Activated CD4-positive, alpha-beta T cell treated with anti-CD3 and anti-CD28 coated beads for 24 hours (primary cell): ENCODE results near the gene TRIM51G.
"Not testable (repeated sequence)": the region's sequence is repeated elsewhere in the genome, so short reads cannot be mapped to it uniquely, and the experiment has no call there.

Experiments
- DNase-seq, 2 donors: peaks; one replicate each; pipeline ENCODE4 v3.0.0-alpha.2; 2020; ENCODE audit warnings: low read depth in 2 of 2

The TRIM51G gene, protein sequence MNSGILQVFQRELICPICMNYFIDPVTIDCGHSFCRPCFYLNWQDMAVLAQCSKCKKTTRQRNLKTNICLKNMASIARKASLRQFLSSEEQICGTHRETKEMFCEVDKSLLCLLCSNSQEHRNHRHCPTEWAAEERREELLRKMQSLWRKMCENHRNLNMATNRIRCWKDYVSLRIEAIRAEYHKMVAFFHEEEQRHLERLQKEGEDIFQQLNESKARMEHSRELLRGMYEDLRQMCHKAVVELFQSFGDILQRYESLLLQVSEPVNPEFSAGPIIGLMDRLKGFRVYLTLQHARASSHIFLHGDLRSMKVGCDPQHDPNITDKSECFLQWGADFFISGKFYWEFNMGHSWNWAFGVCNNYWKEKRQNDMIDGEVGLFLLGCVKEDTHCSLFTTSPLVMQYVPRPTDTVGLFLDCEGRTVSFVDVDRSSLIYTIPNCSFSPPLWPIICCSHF

GRCh38 chr11:48983785-48984184, at the start of gene TRIM51G:
Gene TRIM51G (minus strand): TSS chr11:48983885. CDS start chr11:48981695, 2,190 bp downstream.
- DNase-seq = not testable (repeated sequence)

- not testable (repeated sequence) for DNase-seq
These were observed 44.8 kb upstream of the TRIM51G start, which contains the start of gene TRIM49B for GRCh38 chr11:49028523-49028922. Gene TRIM49B (plus strand): TSS chr11:49028823. CDS start chr11:49031600, 2,777 bp downstream.

DNA sequence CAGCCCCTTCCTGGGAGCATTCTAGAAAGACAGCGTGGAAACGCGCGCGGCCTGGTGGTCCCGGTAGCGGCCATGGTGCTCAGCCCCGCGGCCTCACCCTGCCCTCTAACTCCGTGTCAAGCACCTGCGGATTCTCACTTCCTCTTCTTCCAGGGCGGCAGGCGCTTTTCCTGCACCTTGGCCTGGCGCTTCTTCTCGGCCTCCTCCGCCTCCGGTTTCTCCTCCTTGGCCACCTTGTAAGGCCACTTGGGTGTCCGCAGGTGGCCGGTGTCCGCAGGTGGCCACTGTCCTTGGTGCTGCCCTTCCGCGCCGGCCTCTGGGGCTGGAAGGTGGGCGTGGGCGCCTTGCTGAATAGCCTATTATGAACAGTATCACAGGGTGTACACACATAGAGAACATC, 15.1 kb downstream of the TRIM51G start:
- DNase-seq = not testable (repeated sequence)

DNA sequence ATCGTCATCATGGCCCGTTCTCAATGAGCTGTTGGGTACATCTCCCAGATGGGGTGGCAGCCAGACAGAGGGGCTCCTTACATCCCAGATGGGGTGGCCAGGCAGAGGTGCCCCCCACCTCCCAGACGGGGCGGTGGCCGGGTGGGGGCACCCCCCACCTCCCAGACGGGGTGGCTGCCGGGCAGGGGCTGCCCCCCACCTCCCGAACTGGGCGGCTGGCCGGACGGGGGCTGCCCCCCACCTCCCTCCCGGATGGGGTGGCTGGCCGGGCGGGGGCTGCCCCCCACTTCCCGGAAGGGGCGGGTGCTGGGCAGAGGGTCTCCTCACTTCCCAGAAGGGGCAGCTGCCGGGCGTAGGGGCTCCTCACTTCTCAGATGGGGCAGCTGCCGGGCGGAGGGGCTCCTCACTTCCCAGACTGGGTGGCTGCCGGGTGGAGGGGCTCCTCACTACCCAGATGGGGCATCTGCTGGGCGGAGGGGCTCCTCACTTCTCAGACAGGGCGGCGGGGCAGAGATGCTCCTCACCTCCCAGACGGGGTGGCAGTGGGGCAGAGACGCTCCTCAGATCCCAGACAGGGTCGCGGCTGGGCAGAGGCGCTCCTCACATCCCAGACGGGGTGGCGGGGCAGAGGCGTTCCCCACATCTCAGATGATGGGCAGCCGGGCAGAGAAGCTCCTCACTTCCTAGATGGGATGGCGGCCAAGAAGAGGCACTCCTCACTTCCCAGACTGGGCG, 28.2 kb downstream of the TRIM51G start:
- DNase-seq = not testable (repeated sequence)

DNA sequence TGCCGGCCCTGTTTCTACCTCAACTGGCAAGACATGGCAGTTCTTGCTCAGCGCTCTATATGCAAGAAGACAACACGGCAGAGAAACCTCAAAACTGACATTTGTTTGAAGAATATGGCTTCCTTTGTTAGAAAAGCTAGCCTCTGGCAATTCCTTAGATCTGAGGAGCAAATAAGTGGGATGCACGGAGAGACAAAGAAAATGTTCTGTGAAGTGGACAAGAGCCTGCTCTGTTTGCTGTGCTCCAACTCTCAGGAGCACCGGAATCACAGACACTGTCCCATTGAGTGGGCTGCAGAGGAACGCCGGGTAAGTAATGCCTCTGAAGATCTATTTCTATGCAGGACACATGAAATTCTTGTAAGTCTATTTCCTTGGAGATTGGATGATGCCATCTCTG, 37.9 kb downstream of the TRIM51G start:
- not testable (repeated sequence) for DNase-seq
